ENCODE results near the gene NGFR. TPM values are rescaled to one million over a fixed set of nuclear protein-coding genes. Genes with fewer than 3 reads are reported as not detected.

NGFR gene
- total and polyA plus RNA-seq, 7 experiments from 2014 or later, result 0.07 to 0.17 (median 0.16) TPM; not detected in 4

DNA sequence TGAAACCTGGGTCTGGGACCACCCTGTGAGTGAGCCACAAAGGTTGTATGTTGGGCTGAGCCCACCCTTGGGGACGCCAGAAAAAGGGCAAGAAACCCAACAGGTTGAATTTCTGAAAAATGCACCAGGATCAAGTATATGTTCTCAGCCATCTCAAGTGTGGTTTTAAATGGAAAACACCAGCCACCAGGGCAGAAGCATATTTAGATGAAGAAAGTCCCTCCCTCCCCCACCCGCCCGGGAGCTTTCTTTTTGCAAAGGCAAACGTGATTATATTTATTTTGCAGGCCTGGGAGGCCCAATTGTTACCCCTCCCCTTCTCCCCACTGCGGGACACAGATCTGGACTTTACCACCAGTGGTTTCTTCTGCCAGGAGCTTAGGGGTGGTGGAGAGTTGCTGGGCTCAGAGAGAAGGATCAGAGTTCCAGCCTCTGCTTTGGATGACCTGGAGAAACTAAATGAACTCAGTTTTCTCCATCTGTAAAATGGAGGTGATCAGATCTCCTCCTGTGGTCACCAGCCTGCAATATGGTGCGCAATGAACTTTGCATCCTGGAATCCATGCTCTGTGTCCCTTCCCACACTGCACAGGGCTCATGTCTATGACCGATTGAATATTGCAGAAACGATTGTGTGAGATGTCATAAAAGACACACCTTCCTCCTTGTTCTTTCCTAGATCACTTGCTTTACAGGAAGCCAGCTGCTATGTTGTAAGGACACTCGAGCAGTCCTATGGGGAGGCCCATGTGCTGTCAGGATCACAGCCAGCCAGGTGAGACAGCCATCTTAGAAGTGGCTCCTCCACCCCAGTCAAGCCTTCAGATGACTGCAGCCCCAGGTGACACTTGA, 21.0 kb upstream of the NGFR start:
- Mint-ChIP-seq H3K27me3 (peaks cover 61 to 85% (median 71%) of the 10 kb centered on the region in 5 donors), H3K4me3 (no peak overlapping the region), H3K4me1 (peaks cover 0 to 13% (median 0%) of the 10 kb centered on the region in 7 donors), H3K27ac (no peak overlapping the region), H3K9me3 (peaks cover 0 to 20% (median 6%) of the 10 kb centered on the region in 11 donors), H3K36me3 (peaks cover 0 to 9% (median 0%) of the 10 kb centered on the region in 5 donors)
- ATAC-seq (no peak), DNase-seq (no peak)
- Histone ChIP-seq H3K4me1 (ENCODE audit: control insufficient read depth in 2 of 2, insufficient read depth in 2 of 2, low read length in 2 of 2) (no peaks in the 10 kb centered on the region), H3K9me3 (ENCODE audit: control insufficient read depth in 2 of 3, low read length in 3 of 3) (no peaks in the 10 kb centered on the region), H3K27ac (ENCODE audit: low read depth, low read length) (no peak overlapping the region), H3K27me3 (ENCODE audit: control insufficient read depth in 2 of 2, insufficient read depth in 2 of 2, low read length in 2 of 2) (peaks cover 4 to 14% of the 10 kb centered on the region in 2 donors), H3K4me3 (ENCODE audit: low read length) (no peak overlapping the region), H3K36me3 (ENCODE audit: control insufficient read depth in 2 of 3, insufficient read depth in 3 of 3, low read length in 3 of 3) (no peaks in the 10 kb centered on the region)
- intact Hi-C loops (cut with micrococcal nuclease), result no loop called here
- CTCF ChIA-PET, result no interaction called here
- POLR2A ChIA-PET, result no interaction called here

DNA sequence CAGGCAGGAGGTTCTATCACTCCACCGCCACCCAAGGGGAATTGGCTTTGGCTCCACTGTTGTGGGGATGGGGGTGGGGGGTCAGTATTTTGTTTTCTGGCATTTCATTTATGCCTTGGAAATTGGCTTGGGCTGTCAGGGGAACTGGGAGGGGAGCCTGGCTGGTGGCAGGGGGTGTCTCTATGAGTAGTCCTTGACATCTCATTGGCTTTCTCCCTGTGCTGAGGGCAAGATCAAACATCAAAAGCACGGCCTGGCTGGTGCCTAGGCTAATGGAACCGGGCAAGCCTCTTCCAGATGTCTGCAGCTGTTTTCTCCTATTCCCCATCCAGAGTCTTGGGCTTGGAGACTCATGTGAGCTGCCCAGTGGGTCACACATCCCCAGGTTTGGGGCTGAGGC, 17.4 kb upstream of the NGFR start:
- ChIA-PET CTCF (no interaction called here), POLR2A (no interaction called here)
- Histone ChIP-seq H3K36me3 (ENCODE audit: control insufficient read depth in 2 of 3, insufficient read depth in 3 of 3, low read length in 3 of 3) (no peaks in the 10 kb centered on the region), H3K4me3 (ENCODE audit: low read length) (no peak overlapping the region), H3K27ac (ENCODE audit: low read depth, low read length) (no peak overlapping the region), H3K9me3 (ENCODE audit: control insufficient read depth in 2 of 3, low read length in 3 of 3) (no peaks in the 10 kb centered on the region), H3K4me1 (ENCODE audit: control insufficient read depth in 2 of 2, insufficient read depth in 2 of 2, low read length in 2 of 2) (no peaks in the 10 kb centered on the region), H3K27me3 (ENCODE audit: control insufficient read depth in 2 of 2, insufficient read depth in 2 of 2, low read length in 2 of 2) (peaks cover 0 to 6% of the 10 kb centered on the region in 2 donors)
- Mint-ChIP-seq H3K4me1 (no peaks in the 10 kb centered on the region), H3K27me3 (peaks cover 37 to 61% (median 49%) of the 10 kb centered on the region in 5 donors), H3K9me3 (peaks cover 0 to 20% (median 6%) of the 10 kb centered on the region in 11 donors), H3K4me3 (no peak overlapping the region), H3K27ac (no peak overlapping the region), H3K36me3 (peaks cover 0 to 9% (median 0%) of the 10 kb centered on the region in 5 donors)
- ATAC-seq (no peak), DNase-seq (no peak)
- intact Hi-C loops (cut with micrococcal nuclease), result no loop called here

DNA sequence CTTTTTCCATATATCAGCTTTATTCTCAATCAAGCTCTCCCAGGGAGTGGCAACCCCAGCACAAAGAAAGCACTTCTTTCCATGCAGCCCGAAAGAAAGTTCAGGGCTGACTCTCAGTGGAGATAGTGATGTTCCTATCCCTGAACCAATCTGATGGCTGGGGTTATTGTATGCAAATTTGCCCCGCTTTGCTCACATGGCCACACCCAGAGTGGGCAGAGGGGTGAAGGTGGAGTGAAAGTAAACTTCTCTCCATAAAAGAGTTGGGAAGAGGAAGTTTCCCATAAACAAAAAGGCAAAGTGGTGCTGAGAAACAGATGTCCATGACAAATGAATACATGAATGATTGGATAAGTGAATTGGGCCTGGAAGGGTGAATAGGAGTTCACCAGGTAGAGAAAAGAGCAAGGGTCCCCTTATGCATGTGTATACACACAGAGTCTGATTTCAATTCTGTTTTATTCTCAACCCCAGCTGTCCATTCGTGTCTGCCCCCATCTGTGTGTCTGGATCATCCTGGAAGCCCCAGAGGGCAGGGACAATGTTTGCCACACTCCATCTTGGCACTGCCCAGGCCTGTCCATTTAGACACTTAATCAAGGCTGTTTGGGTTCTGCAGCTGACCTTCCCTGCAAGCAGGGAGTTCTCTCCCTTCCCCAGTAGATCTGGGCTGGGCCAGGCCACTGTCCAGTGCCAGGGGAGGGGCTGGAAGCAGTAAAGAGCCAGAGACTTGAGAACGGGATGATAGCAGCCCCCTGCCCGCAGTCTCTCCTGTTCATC, 14.1 kb upstream of the NGFR start:
- peaks cover 0 to 9% (median 0%) of the 10 kb centered on the region in 5 donors for H3K36me3 Mint-ChIP-seq
- Histone ChIP-seq H3K27me3 (ENCODE audit: control insufficient read depth in 2 of 2, insufficient read depth in 2 of 2, low read length in 2 of 2) (peaks cover 0 to 6% of the 10 kb centered on the region in 2 donors), H3K4me3 (ENCODE audit: low read length) (no peak overlapping the region), H3K9me3 (ENCODE audit: control insufficient read depth in 2 of 3, low read length in 3 of 3) (no peaks in the 10 kb centered on the region), H3K36me3 (ENCODE audit: control insufficient read depth in 2 of 3, insufficient read depth in 3 of 3, low read length in 3 of 3) (no peaks in the 10 kb centered on the region), H3K4me1 (ENCODE audit: control insufficient read depth in 2 of 2, insufficient read depth in 2 of 2, low read length in 2 of 2) (no peaks in the 10 kb centered on the region), H3K27ac (ENCODE audit: low read depth, low read length) (no peak overlapping the region)
- DNase-seq, result no peak
- H3K9me3 Mint-ChIP-seq, result peaks cover 0 to 7% (median 0%) of the 10 kb centered on the region in 11 donors
- no peaks in the 10 kb centered on the region for H3K4me1 Mint-ChIP-seq
- H3K27me3 Mint-ChIP-seq, result peaks cover 32 to 55% (median 47%) of the 10 kb centered on the region in 5 donors
- H3K27ac Mint-ChIP-seq, result no peak overlapping the region
- ChIA-PET CTCF (no interaction called here), POLR2A (no interaction called here)
- no peak overlapping the region for H3K4me3 Mint-ChIP-seq
- intact Hi-C loops (cut with micrococcal nuclease), result no loop called here
- ATAC-seq, result no peak

DNA sequence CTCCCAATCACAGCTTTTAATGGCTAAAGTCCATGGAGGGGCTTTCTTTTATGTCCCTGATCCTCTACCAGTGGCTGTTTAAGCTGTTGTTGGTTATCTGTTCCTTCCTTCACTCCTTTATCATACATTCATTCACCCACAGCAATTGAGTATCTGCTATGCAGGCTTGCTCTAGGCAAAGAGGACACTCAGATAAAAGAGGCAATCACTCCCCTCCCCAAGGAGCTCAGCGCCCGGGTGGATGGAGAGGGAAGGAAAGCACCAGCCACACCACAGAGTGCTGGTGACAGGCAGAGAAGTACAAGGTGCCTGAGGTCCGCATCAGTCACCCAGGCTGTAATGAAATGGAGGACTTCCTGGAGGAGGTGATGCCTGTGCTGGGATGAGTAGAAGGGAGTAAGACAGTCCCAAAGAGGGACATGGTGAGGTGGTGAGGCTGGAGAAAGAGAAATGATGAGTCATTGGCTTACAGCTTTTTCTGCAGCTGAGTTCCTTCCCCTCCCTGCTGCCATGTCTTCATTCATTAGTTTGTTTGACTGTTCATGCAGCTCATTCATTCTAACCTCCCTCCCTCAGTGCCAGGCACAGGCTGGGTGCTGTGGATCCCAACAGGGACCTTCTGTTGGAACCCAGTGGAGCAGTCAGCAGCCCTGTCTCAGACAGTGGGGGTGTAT, 12.8 kb upstream of the NGFR start:
- intact Hi-C loops (cut with micrococcal nuclease), result no loop called here
- peaks cover 0 to 4% (median 0%) of the 10 kb centered on the region in 7 donors for H3K4me1 Mint-ChIP-seq
- CTCF ChIA-PET, result no interaction called here
- ATAC-seq (no peak), DNase-seq (no peak)
- Histone ChIP-seq H3K4me3 (ENCODE audit: low read length) (no peak overlapping the region), H3K27me3 (ENCODE audit: control insufficient read depth in 2 of 2, insufficient read depth in 2 of 2, low read length in 2 of 2) (peaks cover 0 to 6% of the 10 kb centered on the region in 2 donors), H3K27ac (ENCODE audit: low read depth, low read length) (no peak overlapping the region), H3K9me3 (ENCODE audit: control insufficient read depth in 2 of 3, low read length in 3 of 3) (no peaks in the 10 kb centered on the region), H3K4me1 (ENCODE audit: control insufficient read depth in 2 of 2, insufficient read depth in 2 of 2, low read length in 2 of 2) (no peaks in the 10 kb centered on the region), H3K36me3 (ENCODE audit: control insufficient read depth in 2 of 3, insufficient read depth in 3 of 3, low read length in 3 of 3) (no peaks in the 10 kb centered on the region)
- H3K36me3 Mint-ChIP-seq, result peaks cover 0 to 2% (median 0%) of the 10 kb centered on the region in 5 donors
- POLR2A ChIA-PET, result interaction anchor here (0.6 kb wide), 1 partner anchor 96 kb away, joined by 5 read pairs; no protein-coding TSS in a partner anchor
- peak overlapping the region in 1 of 10 donors; percentile 51 for H3K4me3 Mint-ChIP-seq
- H3K9me3 Mint-ChIP-seq, result no peaks in the 10 kb centered on the region
- no peak overlapping the region for H3K27ac Mint-ChIP-seq
- H3K27me3 Mint-ChIP-seq, result peaks cover 34 to 53% (median 50%) of the 10 kb centered on the region in 5 donors

DNA sequence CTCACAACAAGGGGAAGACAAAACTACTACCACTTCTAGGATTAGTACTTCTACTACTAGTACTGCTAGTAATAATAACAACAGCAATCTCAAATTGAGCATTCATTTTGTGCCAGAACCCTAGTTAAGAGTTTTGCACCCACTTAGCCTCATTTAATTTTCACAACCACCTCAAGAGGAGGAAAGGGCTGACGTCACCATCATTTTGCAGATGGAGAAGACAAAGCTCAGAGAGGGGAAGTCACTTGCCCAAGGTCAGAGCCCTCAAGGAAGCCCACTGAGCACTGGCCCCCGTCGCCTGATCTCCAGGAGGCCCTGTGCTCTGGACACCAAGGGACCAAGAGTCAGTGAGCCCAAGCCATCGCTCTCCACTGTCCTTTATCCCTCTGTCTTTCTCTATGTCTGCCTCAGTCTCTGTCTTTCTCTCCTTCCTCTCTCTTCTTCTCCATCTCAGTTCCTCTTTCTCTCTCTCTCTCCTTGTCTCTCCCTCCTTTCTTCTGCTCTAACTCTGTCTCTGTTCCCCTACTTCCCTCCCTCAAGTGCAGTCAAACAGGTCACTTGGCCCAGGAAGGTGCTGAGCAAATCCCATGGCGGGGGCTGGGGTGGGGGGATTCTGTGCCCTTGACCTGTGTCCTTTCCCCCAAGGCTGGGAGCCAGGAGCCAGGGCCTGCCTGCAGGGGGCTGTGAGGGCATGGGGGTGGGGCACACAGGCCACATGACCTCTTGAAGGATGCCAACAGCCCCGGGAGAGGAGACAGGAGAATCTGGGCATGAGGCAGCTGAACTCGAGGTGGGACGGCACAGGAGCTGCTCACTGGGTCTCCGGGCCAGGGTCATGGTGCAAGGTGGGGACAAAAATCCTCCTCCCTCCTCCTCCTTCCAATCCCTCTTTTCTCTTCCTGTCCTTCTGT, 11.2 kb upstream of the NGFR start:
- Histone ChIP-seq H3K4me3 (ENCODE audit: low read length) (no peak overlapping the region), H3K36me3 (ENCODE audit: control insufficient read depth in 2 of 3, insufficient read depth in 3 of 3, low read length in 3 of 3) (no peaks in the 10 kb centered on the region), H3K4me1 (ENCODE audit: control insufficient read depth in 2 of 2, insufficient read depth in 2 of 2, low read length in 2 of 2) (no peaks in the 10 kb centered on the region), H3K27me3 (ENCODE audit: control insufficient read depth in 2 of 2, insufficient read depth in 2 of 2, low read length in 2 of 2) (peaks cover 0 to 3% of the 10 kb centered on the region in 2 donors), H3K9me3 (ENCODE audit: control insufficient read depth in 2 of 3, low read length in 3 of 3) (no peaks in the 10 kb centered on the region), H3K27ac (ENCODE audit: low read depth, low read length) (no peak overlapping the region)
- DNase-seq, result no peak
- CTCF ChIA-PET, result no interaction called here
- Mint-ChIP-seq H3K4me1 (peaks cover 0 to 7% (median 0%) of the 10 kb centered on the region in 7 donors), H3K9me3 (no peaks in the 10 kb centered on the region), H3K4me3 (no peak overlapping the region), H3K27ac (no peak overlapping the region), H3K27me3 (peaks cover 29 to 49% (median 45%) of the 10 kb centered on the region in 5 donors), H3K36me3 (peaks cover 0 to 2% (median 0%) of the 10 kb centered on the region in 5 donors)
- intact Hi-C loops (cut with micrococcal nuclease), result no loop called here
- ATAC-seq, result no peak
- POLR2A ChIA-PET, result no interaction called here

DNA sequence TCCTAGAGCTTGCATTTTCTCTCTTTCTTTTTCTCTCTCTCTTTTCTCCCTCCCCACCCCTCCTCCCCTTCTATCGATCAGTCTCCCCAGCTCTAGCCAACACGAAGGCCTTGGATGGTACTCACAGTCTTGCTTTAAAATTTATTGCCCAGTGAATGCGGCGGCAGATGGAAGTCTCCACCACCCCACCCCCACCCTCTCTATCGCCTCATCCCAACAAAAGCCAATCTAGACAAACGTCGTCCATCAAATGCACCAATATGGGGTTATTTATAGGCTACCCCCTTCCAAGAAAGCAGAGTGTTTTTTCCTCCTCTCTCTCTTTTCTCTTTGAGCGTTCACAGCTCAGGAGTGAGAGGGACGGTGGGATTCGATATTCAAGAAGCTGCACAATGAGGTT, 10.5 kb upstream of the NGFR start:
- Mint-ChIP-seq H3K9me3 (no peaks in the 10 kb centered on the region), H3K4me1 (peaks cover 0 to 9% (median 0%) of the 10 kb centered on the region in 7 donors), H3K27ac (no peak overlapping the region), H3K27me3 (peaks cover 29 to 52% (median 46%) of the 10 kb centered on the region in 5 donors), H3K4me3 (no peak overlapping the region), H3K36me3 (peaks cover 0 to 4% (median 0%) of the 10 kb centered on the region in 5 donors)
- H3K36me3 ChIP-seq (ENCODE audit: control insufficient read depth in 2 of 3, insufficient read depth in 3 of 3, low read length in 3 of 3), result no peaks in the 10 kb centered on the region
- no peak overlapping the region for H3K4me3 ChIP-seq (ENCODE audit: low read length)
- CTCF ChIA-PET, result interaction anchor here (0.7 kb wide), 1 partner anchor 292 kb away, joined by 3 read pairs; no protein-coding TSS in a partner anchor
- H3K27ac ChIP-seq (ENCODE audit: low read depth, low read length), result no peak overlapping the region
- intact Hi-C loops (cut with micrococcal nuclease), result no loop called here
- POLR2A ChIA-PET, result no interaction called here
- ATAC-seq (no peak), DNase-seq (no peak)
- no peaks in the 10 kb centered on the region for H3K27me3 ChIP-seq (ENCODE audit: control insufficient read depth in 2 of 2, insufficient read depth in 2 of 2, low read length in 2 of 2)
- H3K4me1 ChIP-seq (ENCODE audit: control insufficient read depth in 2 of 2, insufficient read depth in 2 of 2, low read length in 2 of 2), result no peaks in the 10 kb centered on the region
- H3K9me3 ChIP-seq (ENCODE audit: control insufficient read depth in 2 of 3, low read length in 3 of 3), result no peaks in the 10 kb centered on the region
